Heart left ventricle (tissue), 13 donors: ENCODE measurements around the gene SLC37A1.

Experiments used
- CTCF ChIP-seq, 12 donors: fragments of 200-600 bp; sonication (generic) in 4 of 12; IDR thresholded peaks; one replicate each; pipeline versions ENCODE4 v1.5.0 to v1.8.0; 2018 to 2022; ENCODE audit warnings: antibody characterized with exemption in 12 of 12, mild to moderate bottlenecking in 5 of 12
- POLR2A ChIP-seq, 2 donors: fragments of 450-650 bp; IDR thresholded peaks; one replicate each; pipeline ENCODE4 v1.6.1; 2017; ENCODE audit warnings: antibody characterized with exemption in 2 of 2, mild to moderate bottlenecking in 2 of 2, moderate library complexity in 2 of 2
- donor health status: ischemic (EF 13 %, LVEDD 7.1; RV severe dilation, severe dysfunction).
- donor health status: DM: no; HTN: yes; CAD: no.
- donor health status: DM: no; HTN: no; CAD: no.
- donor health status: ischemic (EF 25% LVEDD 6.9; RV normal size, moderate dysfunction).
- donor health status: ischemic (EF 25% LVEDD 5.7; RV mildly dilated, moderate dysfunction).
- donor health status: ischemic (EF 35%, LVEDD 5.7; RV mildly dilated, moderate dysfunction).
- donor health status: nonischemic (EF 11% LVEDD 7.7; RV severe dilation, severe dysfunction).
- donor health status: DM: yes; HTN: yes; CAD: no.
- donor health status: PGD.
- donor health status: ischemic (EF 29% LVEDD 5.4; RV normal size, mild dysfunction).
- donor health status: nonischemic (EF 23%, LVEDD 6.1; RV moderate dilation, normal function).

- no peak for TF ChIP-seq CTCF (IDR thresholded peaks at IDR 0.05)
- no peak for TF ChIP-seq POLR2A (IDR thresholded peaks at IDR 0.05)
Observed at GRCh38 chr21:42626171-42626570, 112.5 kb downstream of the SLC37A1 start.
